Transverse colon (tissue), 4 donors: ENCODE measurements around the gene TENM4. TPM values are rescaled to one million over a fixed set of nuclear protein-coding genes. Genes with fewer than 3 reads are reported as not detected.

Experiments
- DNase-seq: peaks from one replicate; pipeline ENCODE4 v3.0.0-alpha.2; 2019
- H3K27ac ChIP-seq, 4 donors: fragments of 200-600 bp; sonication (generic); 2 replicates each; pipeline ENCODE4 v1.5.1; 2016 to 2018; ENCODE audit warnings: inconsistent platforms in 4 of 4
- H3K27me3 ChIP-seq: fragments of 200-600 bp; sonication (generic); 2 replicates; pipeline ENCODE4 v1.5.1; 2017; ENCODE audit warnings: inconsistent platforms
- H3K36me3 ChIP-seq, 4 donors: fragments of 200-600 bp; sonication (generic); 2 replicates each; pipeline ENCODE4 v1.5.1; 2017 to 2019; ENCODE audit warnings: inconsistent platforms in 4 of 4
- H3K4me1 ChIP-seq, 4 donors: fragments of 200-600 bp; sonication (generic); 2 replicates each; pipeline ENCODE4 v1.5.1; 2017 to 2020; ENCODE audit warnings: inconsistent platforms in 4 of 4
- H3K4me3 ChIP-seq, 4 donors: fragments of 200-600 bp; sonication (generic); 1 replicate in 1 of 4; 2 replicates in 3 of 4; pipeline versions ENCODE4 v1.5.1 to v1.6.1; 2017 to 2019; ENCODE audit warnings: inconsistent platforms in 4 of 4
- H3K9me3 ChIP-seq, 2 donors: fragments of 200-600 bp; sonication (generic); 2 replicates each; pipeline ENCODE4 v1.5.1; 2017 to 2019; ENCODE audit warnings: inconsistent platforms in 2 of 2
- CTCF ChIP-seq, 5 experiments: fragments of 200-600 bp in 3 of 5; fragments of 450-650 bp in 2 of 5; sonication (generic) in 3 of 5; IDR thresholded peaks; 1 replicate in 2 of 5; 2 replicates in 3 of 5; pipeline ENCODE4 v1.5.1; 2016 to 2017; ENCODE audit warnings: antibody characterized with exemption in 5 of 5, inconsistent platforms in 3 of 5, mild to moderate bottlenecking in 2 of 5, moderate library complexity in 1 of 5
- EP300 ChIP-seq: sonication (generic); formaldehyde crosslinking; IDR thresholded peaks from one replicate; pipeline ENCODE4 v1.6.1; 2017; ENCODE audit warnings: antibody characterized with exemption, low read depth
- POLR2A ChIP-seq: fragments of 450-650 bp; IDR thresholded peaks from one replicate; pipeline ENCODE4 v1.6.1; 2016; ENCODE audit warnings: antibody characterized with exemption, mild to moderate bottlenecking, moderate library complexity
- POLR2AphosphoS5 ChIP-seq, 3 donors: sonication (generic); formaldehyde crosslinking; IDR thresholded peaks; one replicate each; pipeline ENCODE4 v1.6.1; 2016; ENCODE audit warnings: antibody characterized with exemption in 3 of 3
- WGBS, 2 donors: methylation state at CpG; one replicate each; pipeline ENCODE4 v1.1.5; 2018; ENCODE audit warnings: low coverage in 1 of 2; 5-methylcytosine and 5-hydroxymethylcytosine counted together
- in situ Hi-C, 4 donors: fragments of 200-750 bp; cut with MboI; loops; one replicate each; pipeline versions ENCODE4 v1.15.0 to v1.15.1; 2017; ENCODE audit warnings: low sequenced_read_pairs in 3 of 4, low pct_ligation_motif_present in 1 of 4, low pct_unique_long_range_greater_than_20kb in 1 of 4
- intact Hi-C: fragments of 100-400 bp; cut with DNase I; formaldehyde crosslinking; loops from one replicate; pipeline ENCODE4 v1.15.1; 2023; ENCODE audit warnings: low total_unique reads
- total RNA-seq, 4 donors: library from RNA; depleted of rRNA; stranded (reverse); fragments of >200 nt; gene quantifications; one replicate each; pipeline ENCODE4 v1.1.0, GENCODE V29; 2016

The TENM4 gene
- total RNA-seq, 4 donors from 2014 or later = 0.14 to 0.79 (median 0.39) TPM

GRCh38 chr11:79304599-79305212, 136.1 kb downstream of the TENM4 start:
- intact Hi-C loops (no loop called here), in situ Hi-C loops (no loop called here)
- H3K9me3 ChIP-seq = no peaks in the 10 kb centered on the region
- DNase-seq = no peak
- no peaks in the 10 kb centered on the region for H3K27me3 ChIP-seq
- no peak overlapping the region for H3K27ac ChIP-seq
- no peaks in the 10 kb centered on the region for H3K36me3 ChIP-seq
- H3K4me1 ChIP-seq = no peaks in the 10 kb centered on the region
- 48 to 59% methylated on average over 2 to 4 of the region's 4 CpGs for WGBS, 2 donors
- no peak overlapping the region for H3K4me3 ChIP-seq
- TF ChIP-seq CTCF (IDR thresholded peaks at IDR 0.05) (no peak), POLR2A (no peak), EP300 (no peak), POLR2AphosphoS5 (IDR thresholded peaks at IDR 0.05) (no peak)

- in situ Hi-C loops (no loop called here), intact Hi-C loops (no loop called here)
- H3K27me3 ChIP-seq = no peaks in the 10 kb centered on the region
- DNase-seq = no peak
- no peaks in the 10 kb centered on the region for H3K4me1 ChIP-seq
- TF ChIP-seq POLR2A (no peak), POLR2AphosphoS5 (IDR thresholded peaks at IDR 0.05) (no peak)
- 65% methylated on average over 3 of the region's 3 CpGs; no CpG with 5 or more reads in 1 of the 2 donors for WGBS, 2 donors
- H3K27ac ChIP-seq = no peak overlapping the region
- no peaks in the 10 kb centered on the region for H3K36me3 ChIP-seq
- no peak overlapping the region for H3K4me3 ChIP-seq
- no peaks in the 10 kb centered on the region for H3K9me3 ChIP-seq
These were observed 144.7 kb downstream of the TENM4 start for GRCh38 chr11:79296141-79296540.

- in situ Hi-C loops = no loop called here
- no peak for DNase-seq
- no peak overlapping the region for H3K27ac ChIP-seq
- intact Hi-C loops = no loop called here
- H3K9me3 ChIP-seq = no peaks in the 10 kb centered on the region
- 58 to 86% methylated on average over 1 to 8 of the region's 8 CpGs for WGBS, 2 donors
- no peaks in the 10 kb centered on the region for H3K27me3 ChIP-seq
- no peak overlapping the region for H3K4me3 ChIP-seq
- TF ChIP-seq EP300 = no peak
- TF ChIP-seq POLR2A = no peak
- no peak for TF ChIP-seq POLR2AphosphoS5 (IDR thresholded peaks at IDR 0.05)
- no peak for TF ChIP-seq CTCF (IDR thresholded peaks at IDR 0.05)
- H3K4me1 ChIP-seq = no peaks in the 10 kb centered on the region
- H3K36me3 ChIP-seq = no peaks in the 10 kb centered on the region
These were observed 145.7 kb downstream of the TENM4 start for GRCh38 chr11:79294845-79295731.

GRCh38 chr11:79291948-79292347, 148.9 kb downstream of the TENM4 start:
- Histone ChIP-seq H3K27me3 (no peaks in the 10 kb centered on the region), H3K9me3 (no peaks in the 10 kb centered on the region), H3K27ac (no peak overlapping the region), H3K4me1 (no peaks in the 10 kb centered on the region), H3K4me3 (no peak overlapping the region), H3K36me3 (no peaks in the 10 kb centered on the region)
- no peak for DNase-seq
- 81% methylated on average over 4 of the region's 4 CpGs; no CpG with 5 or more reads in 1 of the 2 donors for WGBS, 2 donors
- intact Hi-C loops = no loop called here
- TF ChIP-seq EP300 (no peak), CTCF (IDR thresholded peaks at IDR 0.05) (no peak), POLR2AphosphoS5 (IDR thresholded peaks at IDR 0.05) (no peak), POLR2A (no peak)
- in situ Hi-C loops = no loop called here
